K562 (cell line): ENCODE data around the gene FBXO9. TPM values are rescaled to one million over a fixed set of nuclear protein-coding genes. Genes with fewer than 3 reads are reported as not detected.

Source experiments
- ATAC-seq: fragments of 200-7000 bp; cut with Tn5 transposase; 3 replicates; pipeline ENCODE4 v1.9.1; 2020; ENCODE audit warnings: moderate library complexity
- BruUV-seq: library from RNA; stranded (reverse); fragments of 400-500 nt; replicated peaks from 2 replicates; lab custom pipeline; 2021; lab: Mats Ljungman, UMichigan
- CTCF ChIA-PET: fragments of 300-600 bp; formaldehyde crosslinking; extraction: SDS; loops from one replicate; lab custom pipeline; 2021; ENCODE audit warnings: low intra/inter-chr PET ratio; lab: Yijun Ruan, JAX
- POLR2A ChIA-PET: fragments of 300-600, 350-650 bp; sonication (Branson Sonifier 250); formaldehyde crosslinking; extraction: SDS; loops from one replicate; lab custom pipeline; 2021; ENCODE audit warnings: antibody characterized with exemption, inconsistent platforms; lab: Yijun Ruan, JAX
- DNase-seq, 4 experiments: peaks; one replicate each; pipeline versions ENCODE4 v3.0.0 to v3.0.0-alpha.2; 2011 to 2018; ENCODE audit warnings: low spot score in 3 of 4, mixed read lengths in 3 of 4; ENCODE audit errors: extremely low read depth in 1 of 4
- FAIRE-seq: peaks from 2 replicates; lab custom pipeline; 2011; peaks lifted over from hg19 to GRCh38; lab: Jason Lieb, UNC
- H2AFZ ChIP-seq: 2 replicates; pipeline ENCODE4 v1.6.0; 2011; ENCODE audit warnings: low read depth, low read length, control low read depth, inconsistent platforms
- H3K27ac ChIP-seq: fragments of 200-600 bp; 3 replicates; pipeline ENCODE4 v1.8.0; 2011; ENCODE audit warnings: low read depth, mild to moderate bottlenecking, control low read depth, inconsistent platforms, low read length, moderate library complexity, mixed read lengths; ENCODE audit errors: extremely low read depth
- H3K27me3 ChIP-seq, 2 experiments: fragments of 300-600 bp in 1 of 2; 2 replicates in 1 of 2; 3 replicates in 1 of 2; pipeline versions ENCODE4 v1.6.0 to v1.8.0; 2011; ENCODE audit warnings: inconsistent platforms in 2 of 2, low read length in 2 of 2, mild to moderate bottlenecking in 1 of 2, mixed read lengths in 1 of 2, moderate library complexity in 1 of 2; ENCODE audit not compliant: control insufficient read depth in 2 of 2, insufficient read depth in 2 of 2
- H3K36me3 ChIP-seq: fragments of 300-600 bp; 3 replicates; pipeline ENCODE4 v1.8.0; 2011; ENCODE audit warnings: mild to moderate bottlenecking, low read length, inconsistent platforms; ENCODE audit not compliant: control insufficient read depth, insufficient read depth
- H3K4me1 ChIP-seq, 2 experiments: fragments of 200-600 bp in 1 of 2; replicated peaks in 1 of 2; 2 replicates in 1 of 2; 3 replicates in 1 of 2; pipeline versions ENCODE4 v1.5.1 to v1.8.0; 2011; ENCODE audit warnings: inconsistent platforms in 2 of 2, low read length in 2 of 2, mild to moderate bottlenecking in 1 of 2, mixed read lengths in 1 of 2, moderate library complexity in 1 of 2; ENCODE audit not compliant: control insufficient read depth in 2 of 2, insufficient read depth in 2 of 2
- H3K4me2 ChIP-seq: 2 replicates; pipeline ENCODE4 v1.6.1; 2011; ENCODE audit warnings: low read length, control low read depth, inconsistent platforms, mixed read lengths; ENCODE audit not compliant: insufficient read depth
- H3K4me3 ChIP-seq: fragments of 200-600 bp; sonication (generic), shearing (Covaris generic); 2 replicates; pipeline ENCODE4 v1.5.1; 2016; ENCODE audit warnings: control low read depth, inconsistent platforms
- H3K79me2 ChIP-seq: fragments of 200-600 bp; 3 replicates; pipeline ENCODE4 v1.8.0; 2011; ENCODE audit warnings: low read length, inconsistent platforms; ENCODE audit not compliant: control insufficient read depth, insufficient read depth
- H3K9ac ChIP-seq, 2 experiments: 2 replicates each; pipeline versions ENCODE4 v1.6.0 to v1.6.1; 2011; ENCODE audit warnings: low read depth in 2 of 2, low read length in 2 of 2, control low read depth in 1 of 2, inconsistent platforms in 1 of 2, mild to moderate bottlenecking in 1 of 2, mixed read lengths in 1 of 2; ENCODE audit not compliant: insufficient read depth in 1 of 2
- H3K9me1 ChIP-seq: one replicate; pipeline ENCODE4 v1.6.0; 2011; ENCODE audit warnings: inconsistent platforms, mild to moderate bottlenecking, low read length, moderate library complexity; ENCODE audit not compliant: control insufficient read depth, insufficient read depth
- H3K9me3 ChIP-seq: replicated peaks from 2 replicates; pipeline ENCODE4 v1.5.1; 2011; ENCODE audit warnings: low read depth, low read length, inconsistent platforms; ENCODE audit not compliant: control insufficient read depth, insufficient read depth
- H4K20me1 ChIP-seq: replicated peaks from 2 replicates; pipeline ENCODE4 v1.6.1; 2011; ENCODE audit warnings: low read length, inconsistent platforms, mixed read lengths; ENCODE audit not compliant: control insufficient read depth, insufficient read depth
- BRF1 ChIP-seq: IDR thresholded peaks from 3 replicates; pipeline ENCODE4 v1.6.1; 2011; ENCODE audit warnings: borderline replicate concordance, mild to moderate bottlenecking; ENCODE audit not compliant: insufficient read length; ENCODE audit errors: extremely low read depth
- DPF2 ChIP-seq: fragments of 450-650 bp; IDR thresholded peaks from 2 replicates; pipeline ENCODE4 v1.6.1; 2016
- ETS2 ChIP-seq: IDR thresholded peaks from 2 replicates; pipeline ENCODE4 v1.6.1; 2016; ENCODE audit warnings: borderline replicate concordance, missing genetic modification characterization, mild to moderate bottlenecking, moderate library complexity, missing compliant biosample characterization; ENCODE audit not compliant: poor library complexity, severe bottlenecking
- HMG20B ChIP-seq: fragments of 250-450 bp; sonication (Bioruptor Pico); IDR thresholded peaks from 2 replicates; pipeline ENCODE4 v1.5.0; 2021; ENCODE audit warnings: mild to moderate bottlenecking
- MTA1 ChIP-seq: fragments of 450-650 bp; IDR thresholded peaks from 2 replicates; pipeline ENCODE4 v1.6.1; 2017; ENCODE audit warnings: borderline replicate concordance
- RNF2 ChIP-seq: sonication (generic); IDR thresholded peaks from 2 replicates; pipeline ENCODE4 v1.6.1; 2016
- SLC30A9 ChIP-seq: fragments of 250-450 bp; sonication (Bioruptor Pico); IDR thresholded peaks from 2 replicates; pipeline ENCODE4 v1.8.0; 2022; ENCODE audit warnings: mild to moderate bottlenecking, moderate library complexity
- ZFPM2 ChIP-seq: fragments of 250-450 bp; sonication (Bioruptor Pico); IDR thresholded peaks from 2 replicates; pipeline ENCODE4 v1.5.1; 2022; ENCODE audit warnings: mild to moderate bottlenecking
- ZNF143 ChIP-seq: sonication (generic); formaldehyde crosslinking; IDR thresholded peaks from 2 replicates; pipeline ENCODE4 v1.9.0; 2022; ENCODE audit warnings: mild to moderate bottlenecking, missing genetic modification reagents
- ZNF699 ChIP-seq: fragments of 250-450 bp; sonication (Bioruptor Pico); IDR thresholded peaks from 2 replicates; pipeline ENCODE4 v1.8.0; 2021; ENCODE audit warnings: mild to moderate bottlenecking, moderate library complexity; ENCODE audit not compliant: insufficient replicate concordance
- WGBS: fragments of 100-300 bp; shearing (Covaris generic); methylation state at CpG from one replicate; pipeline ENCODE4 v1.1.6; 2016; ENCODE audit warnings: low coverage, mixed read lengths; ENCODE audit not compliant: insufficient coverage; ENCODE audit errors: missing lambda C conversion rate; 5-methylcytosine and 5-hydroxymethylcytosine counted together
- in situ Hi-C: fragments of 300-500 bp; cut with MboI; formaldehyde crosslinking; loops from 4 replicates; pipeline ENCODE4 v1.15.0; 2018; ENCODE audit warnings: inconsistent platforms, mixed read lengths
- intact Hi-C: fragments of 100-400 bp; cut with micrococcal nuclease; formaldehyde crosslinking; loops from 2 replicates; pipeline ENCODE4 v1.14.2; 2022
- polyA plus RNA-seq, 8 experiments: library from polyadenylated mRNA; depleted of rRNA in 4 of 8; stranded (reverse) in 5 of 8; unstranded in 3 of 8; fragments of >200 nt; fragmentation: Nextera tagmentation in 2 of 8; fragmentation: Illumina TruSeq in 1 of 8; extraction: Ambion mirVana in 2 of 8; extraction: Trizol in 1 of 8; gene quantifications; 2 replicates each; pipeline versions ENCODE4 v1.2.1 to v1.2.3, GENCODE V29; 2011 to 2014; ENCODE audit warnings: inconsistent platforms in 1 of 8, missing spikeins in 1 of 8
- total RNA-seq, 7 experiments: library from RNA; depleted of rRNA in 6 of 7; stranded (reverse); fragments of >200 nt in 6 of 7; fragmentation: Illumina TruSeq in 2 of 7; extraction: Trizol in 2 of 7; gene quantifications; 2 replicates each; pipeline versions ENCODE4 v1.2.1 to v1.2.3, GENCODE V29; 2011 to 2021; ENCODE audit warnings: low replicate concordance in 1 of 7
- TF ChIP-seq, protein P1 (sequence below): fragments of 450-650 bp; IDR thresholded peaks from 2 replicates; pipeline ENCODE4 v1.7.1; 2018; ENCODE audit warnings: mild to moderate bottlenecking, low read depth; ENCODE audit not compliant: partially characterized antibody
- TF ChIP-seq, protein P2 (sequence below): sonication (generic); formaldehyde crosslinking; IDR thresholded peaks from 2 replicates; pipeline ENCODE4 v1.8.1; 2023; ENCODE audit warnings: missing genetic modification reagents, mild to moderate bottlenecking, borderline replicate concordance
- TF ChIP-seq, protein P3 (sequence below): fragments of 250-450 bp; sonication (Bioruptor Pico); IDR thresholded peaks from 2 replicates; pipeline ENCODE4 v1.8.0; 2022; ENCODE audit warnings: inconsistent platforms

The FBXO9 gene
- total and polyA plus RNA-seq, 9 of the 15 experiments (the other 6 are each of a cell fraction or from before 2014, with no cell fraction given), result 10.1 to 85.3 (median 51.4) TPM

DNA sequence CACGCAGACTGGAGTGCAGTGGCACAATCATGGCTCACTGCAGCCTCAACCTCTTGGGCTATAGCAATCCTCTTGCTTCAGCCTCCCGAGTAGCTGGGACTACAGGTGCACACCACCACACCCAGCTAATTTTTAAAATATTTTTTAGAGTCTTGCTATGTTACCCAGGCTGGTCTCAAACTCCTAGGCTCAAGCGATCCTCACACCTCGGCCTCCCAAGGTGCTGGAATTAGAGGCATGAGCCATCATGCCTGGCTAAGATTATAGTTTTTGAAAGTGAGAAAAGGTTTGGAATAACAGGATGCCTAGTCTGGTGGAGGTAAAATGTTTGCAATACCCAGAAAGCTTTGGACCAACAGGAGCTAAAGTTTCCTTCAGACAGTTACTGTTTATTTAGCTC lies 60.1 kb downstream of the FBXO9 start:
- POLR2A ChIA-PET, result no interaction called here
- DNase-seq (no peak), FAIRE-seq (no peak), ATAC-seq (no peak)
- Histone ChIP-seq H3K79me2 (no peaks in the 10 kb centered on the region), H2AFZ (no peak overlapping the region), H4K20me1 (0 out of 2 replicates have a peak, but pooled peaks cover 4% of the 10 kb centered on the region), H3K36me3 (no peaks in the 10 kb centered on the region), H3K9ac (no peak overlapping the region), H3K27me3 (peaks cover 8 to 18% of the 10 kb centered on the region in 2 experiments; a peak in 3 of 5 replicates), H3K27ac (no peak overlapping the region), H3K9me3 (no peaks in the 10 kb centered on the region), H3K4me2 (no peak overlapping the region), H3K4me1 (no peaks in the 10 kb centered on the region), H3K4me3 (no peak overlapping the region), H3K9me1 (peaks cover 2% of the 10 kb centered on the region)
- TF ChIP-seq ETS2 (no peak), ZFPM2 (CRISPR knock-in tag) (no peak), MTA1 (no peak), RNF2 (no peak), HMG20B (CRISPR knock-in tag) (no peak), ZNF699 (no peak), SLC30A9 (CRISPR knock-in tag) (no peak), ZNF143 (CRISPR knock-in tag) (no peak), BRF1 (no peak), DPF2 (no peak)
- TF ChIP-seq, protein P1, sequence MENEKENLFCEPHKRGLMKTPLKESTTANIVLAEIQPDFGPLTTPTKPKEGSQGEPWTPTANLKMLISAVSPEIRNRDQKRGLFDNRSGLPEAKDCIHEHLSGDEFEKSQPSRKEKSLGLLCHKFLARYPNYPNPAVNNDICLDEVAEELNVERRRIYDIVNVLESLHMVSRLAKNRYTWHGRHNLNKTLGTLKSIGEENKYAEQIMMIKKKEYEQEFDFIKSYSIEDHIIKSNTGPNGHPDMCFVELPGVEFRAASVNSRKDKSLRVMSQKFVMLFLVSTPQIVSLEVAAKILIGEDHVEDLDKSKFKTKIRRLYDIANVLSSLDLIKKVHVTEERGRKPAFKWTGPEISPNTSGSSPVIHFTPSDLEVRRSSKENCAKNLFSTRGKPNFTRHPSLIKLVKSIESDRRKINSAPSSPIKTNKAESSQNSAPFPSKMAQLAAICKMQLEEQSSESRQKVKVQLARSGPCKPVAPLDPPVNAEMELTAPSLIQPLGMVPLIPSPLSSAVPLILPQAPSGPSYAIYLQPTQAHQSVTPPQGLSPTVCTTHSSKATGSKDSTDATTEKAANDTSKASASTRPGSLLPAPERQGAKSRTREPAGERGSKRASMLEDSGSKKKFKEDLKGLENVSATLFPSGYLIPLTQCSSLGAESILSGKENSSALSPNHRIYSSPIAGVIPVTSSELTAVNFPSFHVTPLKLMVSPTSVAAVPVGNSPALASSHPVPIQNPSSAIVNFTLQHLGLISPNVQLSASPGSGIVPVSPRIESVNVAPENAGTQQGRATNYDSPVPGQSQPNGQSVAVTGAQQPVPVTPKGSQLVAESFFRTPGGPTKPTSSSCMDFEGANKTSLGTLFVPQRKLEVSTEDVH, result no peak
- TF ChIP-seq, protein P2, sequence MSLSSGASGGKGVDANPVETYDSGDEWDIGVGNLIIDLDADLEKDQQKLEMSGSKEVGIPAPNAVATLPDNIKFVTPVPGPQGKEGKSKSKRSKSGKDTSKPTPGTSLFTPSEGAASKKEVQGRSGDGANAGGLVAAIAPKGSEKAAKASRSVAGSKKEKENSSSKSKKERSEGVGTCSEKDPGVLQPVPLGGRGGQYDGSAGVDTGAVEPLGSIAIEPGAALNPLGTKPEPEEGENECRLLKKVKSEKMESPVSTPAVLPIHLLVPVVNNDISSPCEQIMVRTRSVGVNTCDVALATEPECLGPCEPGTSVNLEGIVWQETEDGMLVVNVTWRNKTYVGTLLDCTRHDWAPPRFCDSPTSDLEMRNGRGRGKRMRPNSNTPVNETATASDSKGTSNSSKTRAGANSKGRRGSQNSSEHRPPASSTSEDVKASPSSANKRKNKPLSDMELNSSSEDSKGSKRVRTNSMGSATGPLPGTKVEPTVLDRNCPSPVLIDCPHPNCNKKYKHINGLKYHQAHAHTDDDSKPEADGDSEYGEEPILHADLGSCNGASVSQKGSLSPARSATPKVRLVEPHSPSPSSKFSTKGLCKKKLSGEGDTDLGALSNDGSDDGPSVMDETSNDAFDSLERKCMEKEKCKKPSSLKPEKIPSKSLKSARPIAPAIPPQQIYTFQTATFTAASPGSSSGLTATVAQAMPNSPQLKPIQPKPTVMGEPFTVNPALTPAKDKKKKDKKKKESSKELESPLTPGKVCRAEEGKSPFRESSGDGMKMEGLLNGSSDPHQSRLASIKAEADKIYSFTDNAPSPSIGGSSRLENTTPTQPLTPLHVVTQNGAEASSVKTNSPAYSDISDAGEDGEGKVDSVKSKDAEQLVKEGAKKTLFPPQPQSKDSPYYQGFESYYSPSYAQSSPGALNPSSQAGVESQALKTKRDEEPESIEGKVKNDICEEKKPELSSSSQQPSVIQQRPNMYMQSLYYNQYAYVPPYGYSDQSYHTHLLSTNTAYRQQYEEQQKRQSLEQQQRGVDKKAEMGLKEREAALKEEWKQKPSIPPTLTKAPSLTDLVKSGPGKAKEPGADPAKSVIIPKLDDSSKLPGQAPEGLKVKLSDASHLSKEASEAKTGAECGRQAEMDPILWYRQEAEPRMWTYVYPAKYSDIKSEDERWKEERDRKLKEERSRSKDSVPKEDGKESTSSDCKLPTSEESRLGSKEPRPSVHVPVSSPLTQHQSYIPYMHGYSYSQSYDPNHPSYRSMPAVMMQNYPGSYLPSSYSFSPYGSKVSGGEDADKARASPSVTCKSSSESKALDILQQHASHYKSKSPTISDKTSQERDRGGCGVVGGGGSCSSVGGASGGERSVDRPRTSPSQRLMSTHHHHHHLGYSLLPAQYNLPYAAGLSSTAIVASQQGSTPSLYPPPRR (CRISPR knock-in tag), result no peak
- TF ChIP-seq, protein P3, sequence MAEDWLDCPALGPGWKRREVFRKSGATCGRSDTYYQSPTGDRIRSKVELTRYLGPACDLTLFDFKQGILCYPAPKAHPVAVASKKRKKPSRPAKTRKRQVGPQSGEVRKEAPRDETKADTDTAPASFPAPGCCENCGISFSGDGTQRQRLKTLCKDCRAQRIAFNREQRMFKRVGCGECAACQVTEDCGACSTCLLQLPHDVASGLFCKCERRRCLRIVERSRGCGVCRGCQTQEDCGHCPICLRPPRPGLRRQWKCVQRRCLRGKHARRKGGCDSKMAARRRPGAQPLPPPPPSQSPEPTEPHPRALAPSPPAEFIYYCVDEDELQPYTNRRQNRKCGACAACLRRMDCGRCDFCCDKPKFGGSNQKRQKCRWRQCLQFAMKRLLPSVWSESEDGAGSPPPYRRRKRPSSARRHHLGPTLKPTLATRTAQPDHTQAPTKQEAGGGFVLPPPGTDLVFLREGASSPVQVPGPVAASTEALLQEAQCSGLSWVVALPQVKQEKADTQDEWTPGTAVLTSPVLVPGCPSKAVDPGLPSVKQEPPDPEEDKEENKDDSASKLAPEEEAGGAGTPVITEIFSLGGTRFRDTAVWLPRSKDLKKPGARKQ (CRISPR knock-in tag), result no peak
- in situ Hi-C loops, result no loop called here
- BruUV-seq, result no TSS peak
- intact Hi-C loops, result no loop called here
- CTCF ChIA-PET, result no interaction called here
- 0% methylated on average over 4 of the region's 4 CpGs for WGBS
